GM18517 (cell line): Measurements from ENCODE around the gene CPEB4.

Experiments used
- ATAC-seq: cut with Tn5 transposase; IDR thresholded peaks from one replicate; pipeline ENCODE4 v1.9.1; 2021; ENCODE audit warnings: mild to moderate bottlenecking, moderate library complexity; ENCODE audit not compliant: unreplicated experiment

Gene CPEB4

DNA sequence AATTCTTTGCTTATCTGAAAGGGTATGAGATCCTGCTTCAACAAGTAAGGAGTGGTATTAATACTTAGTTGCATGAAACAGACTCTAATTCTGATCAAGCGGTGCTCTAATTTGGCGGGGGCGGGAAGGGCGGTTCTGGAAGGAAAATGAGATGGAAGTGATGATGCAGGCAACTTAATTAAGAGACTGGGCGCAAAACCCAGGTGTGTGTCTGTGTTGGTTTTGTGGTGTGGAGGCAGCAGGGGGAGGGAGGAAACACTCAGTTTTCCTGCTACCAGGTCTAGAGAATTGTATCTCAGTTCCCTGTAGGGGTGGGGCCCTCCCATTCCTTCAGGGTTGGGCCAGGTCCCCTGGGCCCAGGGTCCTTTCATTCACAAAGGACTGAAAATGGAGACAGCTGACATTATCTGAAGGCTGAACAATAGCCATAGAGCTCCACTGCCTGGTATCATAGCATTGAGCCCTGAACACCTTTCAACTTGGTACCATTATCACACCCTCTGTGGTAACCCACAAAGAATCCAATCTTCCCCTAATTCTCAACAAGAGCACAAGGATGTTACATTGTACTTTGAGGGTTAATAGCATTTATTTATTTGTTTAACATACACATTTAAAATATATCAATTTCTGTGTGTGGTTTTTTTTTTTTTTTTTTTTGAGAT is 83.7 kb downstream of the CPEB4 start:
- ATAC-seq, result no peak

DNA sequence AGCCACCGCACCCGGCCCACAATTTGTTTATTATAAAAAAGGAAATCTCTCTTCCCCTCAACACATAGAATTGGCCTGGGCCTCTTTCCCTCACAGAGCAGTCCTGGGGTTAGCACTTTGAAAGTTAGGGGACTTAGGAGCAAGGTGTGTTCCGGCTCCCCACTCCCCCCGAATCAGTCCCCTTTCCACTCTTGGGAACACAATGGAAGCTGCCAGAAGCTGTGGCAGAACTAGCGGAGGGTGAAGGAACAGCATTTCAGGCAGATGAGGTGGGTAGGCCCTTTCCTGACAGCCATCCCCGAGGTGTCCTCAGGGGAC is 84.4 kb downstream of the CPEB4 start:
- no peak for ATAC-seq

DNA sequence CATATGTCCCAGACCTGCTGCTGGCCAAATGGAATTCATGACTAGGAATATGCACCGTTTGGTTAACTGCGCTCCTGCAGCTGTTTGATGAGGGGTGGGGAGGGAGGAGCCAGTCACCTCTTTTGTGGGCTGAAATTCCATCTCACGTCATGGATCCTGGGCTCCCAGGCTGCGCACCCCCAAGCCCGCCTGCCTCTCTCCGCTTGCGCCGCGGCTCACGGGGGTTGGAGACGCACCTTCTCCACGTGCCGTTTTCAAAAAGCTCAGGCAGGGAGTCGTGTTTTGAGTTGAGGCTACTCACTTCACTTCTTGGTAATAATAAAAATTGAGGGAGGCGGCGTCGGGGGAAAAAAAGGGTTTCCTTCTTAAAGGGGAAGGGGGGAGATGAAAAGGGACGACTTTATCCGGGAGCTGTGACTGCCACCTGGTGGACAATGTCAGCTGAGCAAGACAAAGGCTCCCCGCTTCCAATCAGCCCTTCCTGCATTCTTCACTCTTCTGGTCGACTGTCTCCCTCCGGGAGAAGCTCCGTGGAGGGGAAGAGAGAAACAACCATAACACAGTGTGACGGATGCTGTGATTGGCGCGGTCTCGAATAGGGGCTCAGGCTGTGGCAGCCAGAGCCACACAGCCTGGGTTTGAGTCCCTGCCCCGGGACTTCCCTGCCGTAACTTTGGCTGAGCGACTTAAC is 84.9 kb downstream of the CPEB4 start:
- ATAC-seq, result no peak

DNA sequence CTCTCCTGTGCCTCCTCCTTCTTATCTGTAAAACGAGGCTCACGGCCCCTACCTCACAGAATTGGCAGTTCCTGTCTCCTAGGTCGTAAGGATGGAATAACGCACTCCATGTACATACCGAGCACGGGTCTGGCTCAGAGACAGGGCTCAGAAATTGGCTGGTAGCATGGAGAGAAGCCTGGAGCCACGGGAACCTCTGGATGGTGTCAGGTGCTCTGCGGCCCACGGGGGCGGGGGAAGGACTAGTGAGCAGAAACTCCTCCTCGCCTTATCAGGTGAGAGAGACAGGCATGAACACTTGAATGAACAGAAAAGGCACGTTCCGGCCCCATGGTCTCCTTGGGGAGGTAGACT is 85.4 kb downstream of the CPEB4 start:
- ATAC-seq, result no peak

- no peak for ATAC-seq
Measured at GRCh38 chr5:173974688-173975239, 86.6 kb downstream of the CPEB4 start.

- no peak for ATAC-seq
Measured at GRCh38 chr5:173981185-173981761, 93.1 kb downstream of the CPEB4 start.

GRCh38 chr5:173984218-173984617 is 96.1 kb downstream of the CPEB4 start:
- no peak for ATAC-seq

DNA sequence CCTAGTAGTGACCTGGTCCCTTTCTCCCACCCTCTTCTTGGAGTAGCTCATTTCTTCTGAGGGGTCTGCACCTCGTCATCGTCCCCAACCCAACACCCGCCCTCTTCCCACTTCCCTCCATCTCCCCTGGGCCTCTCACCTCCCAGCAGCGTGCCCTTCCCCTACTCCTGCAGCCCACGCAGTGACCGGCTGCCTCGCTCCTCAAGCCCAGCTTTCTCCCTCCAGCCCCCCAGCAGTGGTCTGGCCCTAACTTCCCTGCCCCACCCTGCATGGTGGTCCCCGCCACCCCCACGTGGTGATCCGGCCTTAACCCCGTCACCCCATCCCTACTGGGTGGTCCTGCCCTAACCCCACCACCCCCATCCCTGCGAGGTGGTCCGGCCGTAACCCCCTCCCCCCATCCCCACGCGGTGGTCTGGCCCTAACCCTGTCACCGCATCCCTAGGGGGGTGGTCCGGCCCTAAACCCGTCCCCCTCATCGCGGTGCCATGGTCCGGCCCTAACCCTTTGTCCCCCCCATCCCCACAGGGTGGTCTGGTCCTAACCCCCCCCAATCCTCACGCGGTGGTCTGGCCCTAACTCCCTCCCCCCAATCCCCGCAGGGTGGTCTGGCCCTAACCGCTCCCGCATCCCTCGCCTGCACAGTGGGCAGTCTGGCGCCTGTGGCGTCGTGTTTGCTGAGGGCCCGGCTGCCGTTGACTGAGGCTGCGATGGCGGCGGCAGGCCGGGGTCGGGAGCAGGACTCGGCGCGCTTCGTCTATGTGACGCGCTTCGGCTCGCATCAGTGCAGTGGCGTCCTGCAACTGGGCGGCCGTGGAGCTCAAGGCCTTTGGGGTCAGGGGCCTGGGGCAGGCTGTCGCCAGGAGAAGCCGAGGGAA is 100.6 kb downstream of the CPEB4 start, which contains the start of gene C5orf47:
Gene C5orf47 (plus strand): TSS at position 617 of the 878 bp plus-strand sequence. CDS start 94 bp downstream, at position 711.
- no peak for ATAC-seq

- no peak for ATAC-seq
Measured at GRCh38 chr5:173989432-173990082, 101.4 kb downstream of the CPEB4 start.

GRCh38 chr5:173997331-173997730 is 109.2 kb downstream of the CPEB4 start:
- ATAC-seq, result no peak

DNA sequence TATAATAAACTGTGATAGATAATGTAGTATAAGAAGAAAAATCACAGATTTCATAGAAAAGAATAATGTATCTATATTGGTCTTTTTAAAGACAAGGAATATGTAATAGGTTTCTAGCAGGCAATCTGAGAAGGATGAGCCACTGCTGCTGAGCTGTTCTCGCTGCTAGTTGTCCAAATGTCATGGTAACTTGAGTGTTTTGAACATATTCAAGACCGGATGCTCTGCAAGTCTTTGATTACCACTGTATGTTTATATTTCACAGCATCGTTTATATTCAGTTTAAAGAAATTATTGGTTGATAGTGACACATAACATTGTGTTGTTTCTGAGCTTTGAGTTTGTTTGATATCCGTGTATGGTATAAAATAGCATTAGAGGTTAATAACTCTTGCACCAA is 110.4 kb downstream of the CPEB4 start:
- no peak for ATAC-seq

GRCh38 chr5:174000076-174000475 is 111.9 kb downstream of the CPEB4 start:
- ATAC-seq, result no peak

- no peak for ATAC-seq
Measured at GRCh38 chr5:174003795-174004194, 115.6 kb downstream of the CPEB4 start.

DNA sequence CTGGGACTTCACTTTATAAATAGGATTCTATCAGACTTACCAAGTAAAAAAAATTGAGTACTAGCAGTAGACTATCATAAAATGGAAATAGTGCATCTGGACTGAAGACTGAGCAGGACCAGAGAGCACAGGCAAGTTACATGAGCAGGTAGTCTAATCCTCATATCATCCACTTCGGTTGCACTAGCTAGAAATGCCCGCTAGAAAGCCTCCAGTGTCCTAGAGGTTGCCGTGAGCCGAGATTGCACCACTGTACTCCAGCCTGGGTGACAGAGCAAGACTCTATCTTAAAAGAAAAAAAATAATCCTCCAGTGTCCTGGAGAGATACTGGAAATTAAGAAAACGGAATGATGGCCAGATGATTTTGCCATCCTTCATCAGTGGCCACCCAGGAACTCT is 120.8 kb downstream of the CPEB4 start:
- ATAC-seq, result no peak

DNA sequence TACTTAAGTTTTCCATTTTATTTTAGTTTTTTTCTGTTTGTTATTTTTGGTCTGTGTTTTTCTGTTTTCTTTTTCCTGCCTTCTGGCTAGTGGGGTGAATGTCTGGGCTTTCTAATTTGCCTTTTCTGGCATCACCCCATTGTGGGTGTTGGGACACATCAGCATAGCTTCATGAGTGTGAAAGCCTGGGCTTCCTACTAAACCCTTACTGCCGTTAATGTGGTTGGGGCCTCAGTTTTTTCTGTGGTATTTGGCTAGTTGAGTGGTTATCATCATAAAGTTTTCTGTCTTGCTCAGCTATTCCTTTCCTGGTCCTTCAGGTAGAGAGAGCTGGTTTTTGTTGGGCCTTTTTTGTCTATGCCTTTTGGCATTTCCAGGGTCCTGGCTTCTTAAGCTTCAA is 122.2 kb downstream of the CPEB4 start:
- ATAC-seq, result no peak

- no peak for ATAC-seq
Measured at GRCh38 chr5:174011441-174011840, 123.3 kb downstream of the CPEB4 start.
